Brain pericyte (primary cell): Measurements from ENCODE around the gene CD300LG.
"Not testable (repeated sequence)": the region's sequence is repeated elsewhere in the genome, so short reads cannot be mapped to it uniquely, and the experiment has no call there.

Experiments
- DNase-seq: peaks from one replicate; pipeline ENCODE4 v3.0.0-alpha.2; 2012; ENCODE audit warnings: low read depth, low spot score

Gene CD300LG

GRCh38 chr17:43846963-43847371 lies at the start of gene CD300LG:
TSS of gene CD300LG (plus strand) at chr17:43847176. CDS start at chr17:43847217, 41 bp downstream.
- DNase-seq, result no peak

- DNase-seq, result not testable (repeated sequence)
Measured at GRCh38 chr17:43798024-43798423, 49.0 kb upstream of the CD300LG start.

GRCh38 chr17:43799047-43799446 lies 47.9 kb upstream of the CD300LG start:
- DNase-seq, result no peak

GRCh38 chr17:43800736-43801135 lies 46.2 kb upstream of the CD300LG start:
- no peak for DNase-seq

- DNase-seq, result no peak
Measured at GRCh38 chr17:43801844-43802243, 45.1 kb upstream of the CD300LG start.

GRCh38 chr17:43803758-43804157 lies 43.2 kb upstream of the CD300LG start:
- no peak for DNase-seq

GRCh38 chr17:43805117-43805516 lies 41.9 kb upstream of the CD300LG start:
- no peak for DNase-seq

GRCh38 chr17:43808076-43808475 lies 38.9 kb upstream of the CD300LG start:
- DNase-seq, result no peak

GRCh38 chr17:43809121-43809520 lies 37.9 kb upstream of the CD300LG start:
- no peak for DNase-seq

- DNase-seq, result no peak
Measured at GRCh38 chr17:43810226-43810715, 36.7 kb upstream of the CD300LG start.

- DNase-seq, result no peak
Measured at GRCh38 chr17:43810823-43811222, 36.2 kb upstream of the CD300LG start.

GRCh38 chr17:43812396-43813265 lies 34.3 kb upstream of the CD300LG start:
- DNase-seq, result no peak

- no peak for DNase-seq
Measured at GRCh38 chr17:43813386-43813785, 33.6 kb upstream of the CD300LG start.

- DNase-seq, result no peak
Measured at GRCh38 chr17:43814026-43814425, 33.0 kb upstream of the CD300LG start.

GRCh38 chr17:43814714-43815113 lies 32.3 kb upstream of the CD300LG start:
- no peak for DNase-seq

- no peak for DNase-seq
Measured at GRCh38 chr17:43816336-43817320, 30.3 kb upstream of the CD300LG start.

- no peak for DNase-seq
Measured at GRCh38 chr17:43817826-43818225, 29.1 kb upstream of the CD300LG start.

- DNase-seq, result no peak
Measured at GRCh38 chr17:43818966-43819365, 28.0 kb upstream of the CD300LG start.

- DNase-seq, result no peak
Measured at GRCh38 chr17:43820759-43821158, 26.2 kb upstream of the CD300LG start.

- no peak for DNase-seq
Measured at GRCh38 chr17:43822570-43823190, 24.3 kb upstream of the CD300LG start.

GRCh38 chr17:43823350-43824084 lies 23.5 kb upstream of the CD300LG start:
- no peak for DNase-seq
